Left renal pelvis (tissue), 4 donors: ENCODE data around the gene TSC22D4. TPM values are rescaled to one million over a fixed set of nuclear protein-coding genes. Genes with fewer than 3 reads are reported as not detected.
"Not testable (repeated sequence)": the region's sequence is repeated elsewhere in the genome, so short reads cannot be mapped to it uniquely, and the experiment has no call there.

Source experiments
- DNase-seq, 4 donors: peaks; one replicate each; pipeline ENCODE4 v3.0.0-alpha.2; 2013; ENCODE audit warnings: low read depth in 4 of 4, low spot score in 3 of 4
- polyA plus RNA-seq, 4 donors: library from polyadenylated mRNA; unstranded; fragments of 120-200 nt; gene quantifications; one replicate each; pipeline ENCODE4 v1.2.1, GENCODE V29; 2013; ENCODE audit not compliant: insufficient read length in 4 of 4

TSC22D4 gene
- polyA plus RNA-seq, 4 donors: 29.1 to 57.6 (median 33.6) TPM

GRCh38 chr7:100447363-100447762 is 31.7 kb downstream of the TSC22D4 start:
- DNase-seq: not testable (repeated sequence)

- DNase-seq: no peak
Measured at GRCh38 chr7:100446040-100446439, 33.0 kb downstream of the TSC22D4 start.

GRCh38 chr7:100444311-100445278 is 34.4 kb downstream of the TSC22D4 start:
- DNase-seq: no peak

GRCh38 chr7:100443096-100443840 is 35.7 kb downstream of the TSC22D4 start:
- no peak for DNase-seq

- DNase-seq: no peak
Measured at GRCh38 chr7:100441641-100442535, 37.1 kb downstream of the TSC22D4 start.

- not testable (repeated sequence) for DNase-seq
Measured at GRCh38 chr7:100439244-100439643, 39.8 kb downstream of the TSC22D4 start.

- not testable (repeated sequence) for DNase-seq
Measured at GRCh38 chr7:100438731-100439130, 40.3 kb downstream of the TSC22D4 start.

- DNase-seq: no peak
Measured at GRCh38 chr7:100438172-100438571, 40.8 kb downstream of the TSC22D4 start.

GRCh38 chr7:100437150-100438100 is 41.6 kb downstream of the TSC22D4 start:
- no peak for DNase-seq

- no peak for DNase-seq
Measured at GRCh38 chr7:100435401-100436304, 43.4 kb downstream of the TSC22D4 start.

GRCh38 chr7:100434297-100435144 is 44.5 kb downstream of the TSC22D4 start:
- no peak for DNase-seq

GRCh38 chr7:100433592-100434296 is 45.3 kb downstream of the TSC22D4 start:
- no peak for DNase-seq

GRCh38 chr7:100433276-100433591 is 45.8 kb downstream of the TSC22D4 start:
- DNase-seq: no peak

- no peak for DNase-seq
Measured at GRCh38 chr7:100432621-100433275, 46.3 kb downstream of the TSC22D4 start.

- DNase-seq: no peak
Measured at GRCh38 chr7:100432053-100432452, 47.0 kb downstream of the TSC22D4 start.

GRCh38 chr7:100431286-100431735 is 47.7 kb downstream of the TSC22D4 start:
- no peak for DNase-seq
